Body of pancreas (tissue), 4 donors: ENCODE results near the gene GBGT1. TPM values are rescaled to one million over a fixed set of nuclear protein-coding genes. Genes with fewer than 3 reads are reported as not detected.
"Not testable (repeated sequence)": the region's sequence is repeated elsewhere in the genome, so short reads cannot be mapped to it uniquely, and the experiment has no call there.

Experiments
- ATAC-seq: fragments of 150-250 bp; one replicate; pipeline ENCODE4 v1.9.1; 2016
- DNase-seq, 4 donors: peaks; one replicate each; pipeline ENCODE4 v3.0.0-alpha.2; 2019
- H3K27ac ChIP-seq, 4 donors: fragments of 200-600 bp; sonication (generic); 1 replicate in 3 of 4; 2 replicates in 1 of 4; pipeline versions ENCODE4 v1.5.1 to v1.6.1; 2016 to 2019; ENCODE audit warnings: mild to moderate bottlenecking in 1 of 4, mixed read lengths in 1 of 4, moderate library complexity in 1 of 4
- H3K27me3 ChIP-seq, 2 donors: fragments of 200-600 bp; sonication (generic); one replicate each; pipeline ENCODE4 v1.6.0; 2016; ENCODE audit warnings: mild to moderate bottlenecking in 1 of 2
- H3K36me3 ChIP-seq, 2 donors: fragments of 200-600 bp; sonication (generic); replicated peaks in 1 of 2; 2 replicates each; pipeline ENCODE4 v1.5.1; 2016; ENCODE audit warnings: low read depth in 2 of 2; ENCODE audit not compliant: insufficient read depth in 1 of 2
- H3K4me1 ChIP-seq: fragments of 200-600 bp; sonication (generic); one replicate; pipeline ENCODE4 v1.6.0; 2016
- H3K4me3 ChIP-seq, 2 donors: fragments of 200-600 bp; sonication (generic); 1 replicate in 1 of 2; 2 replicates in 1 of 2; pipeline ENCODE4 v1.5.1; 2016 to 2019
- H3K9me3 ChIP-seq, 3 donors: fragments of 200-600 bp; sonication (generic); 1 replicate in 2 of 3; 2 replicates in 1 of 3; pipeline ENCODE4 v1.5.1; 2016
- POLR2A ChIP-seq, 3 donors: fragments of 450-650 bp; IDR thresholded peaks; one replicate each; pipeline ENCODE4 v1.6.1; 2016; ENCODE audit warnings: antibody characterized with exemption in 3 of 3, mild to moderate bottlenecking in 2 of 3
- WGBS, 2 donors: methylation state at CpG; one replicate each; pipeline ENCODE4 v1.1.5; 2017; 5-methylcytosine and 5-hydroxymethylcytosine counted together
- intact Hi-C: fragments of 100-400 bp; cut with DNase I; formaldehyde crosslinking; loops from one replicate; pipeline ENCODE4 v1.15.1; 2023
- total RNA-seq, 2 donors: library from RNA; depleted of rRNA; stranded (reverse); fragments of >200 nt; gene quantifications; one replicate each; pipeline ENCODE4 v1.1.0, GENCODE V29; 2016
- TF ChIP-seq, protein P1 (sequence below), 7 experiments: fragments of 450-650 bp in 4 of 7; fragments of 200-600 bp in 3 of 7; sonication (generic) in 3 of 7; IDR thresholded peaks; one replicate each; pipeline ENCODE4 v1.5.1; 2016 to 2019; ENCODE audit warnings: antibody characterized with exemption in 7 of 7

GBGT1 gene
- 1 to 10 TPM; 5.4 to 9.2 TPM for total RNA-seq

DNA sequence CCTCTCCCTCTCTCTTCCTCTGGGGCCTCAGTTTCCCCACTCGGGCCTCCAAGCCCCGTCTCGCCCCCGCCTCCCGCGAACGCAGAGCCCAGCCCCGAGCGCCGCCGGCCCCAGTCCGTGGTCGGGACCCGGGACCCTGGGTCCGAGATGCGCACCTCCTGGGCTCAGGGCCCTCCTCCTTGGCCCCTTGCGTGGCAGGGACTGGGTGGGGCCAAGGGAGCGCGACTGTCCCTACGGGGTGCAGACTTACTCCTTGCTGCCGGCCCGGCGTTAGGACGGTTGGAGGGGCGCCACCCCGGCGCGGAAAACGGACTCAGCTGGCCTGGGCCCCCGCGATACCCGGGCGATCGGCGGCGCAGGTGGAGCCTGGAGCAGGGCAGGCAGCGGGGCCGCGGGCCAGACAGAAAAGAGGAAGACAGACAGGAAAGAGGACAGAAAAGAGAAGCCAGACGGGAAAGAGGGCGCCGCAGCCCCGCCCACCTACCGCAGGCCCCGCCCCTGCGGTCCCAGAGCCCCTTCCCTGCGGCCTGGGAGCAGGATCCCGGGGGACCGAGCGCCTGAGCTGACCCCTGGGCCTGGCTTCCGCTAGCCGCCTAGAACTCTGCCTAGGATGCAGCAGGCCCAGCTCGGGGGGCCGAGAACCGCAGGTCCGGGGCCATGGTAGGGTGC is at the start of gene GBGT1:
TSS of gene GBGT1 (minus strand) at position 411 of the 669 bp plus-strand sequence. CDS start 1,502 bp downstream, outside the sequence.
- Histone ChIP-seq H3K4me3 (peak within 1 kb of the TSS; percentile 38 to 51), H3K4me1 (peaks cover 17% of the 10 kb centered on the region), H3K27ac (peak within 1 kb of the TSS in 2 of 4 donors; percentile 37 to 50), H3K27me3 (no peaks in the 10 kb centered on the region), H3K36me3 (no peaks in the 10 kb centered on the region), H3K9me3 (no peaks in the 10 kb centered on the region)
- DNase-seq = peak; percentile 38 to 68 (median 59)
- WGBS, 2 donors = 1% methylated on average over 23 to 56 of the region's 56 CpGs
- peak in 2 of 3 donors; percentile 18 to 56 for TF ChIP-seq POLR2A (IDR thresholded peaks at IDR 0.05)
- TF ChIP-seq, protein P1, sequence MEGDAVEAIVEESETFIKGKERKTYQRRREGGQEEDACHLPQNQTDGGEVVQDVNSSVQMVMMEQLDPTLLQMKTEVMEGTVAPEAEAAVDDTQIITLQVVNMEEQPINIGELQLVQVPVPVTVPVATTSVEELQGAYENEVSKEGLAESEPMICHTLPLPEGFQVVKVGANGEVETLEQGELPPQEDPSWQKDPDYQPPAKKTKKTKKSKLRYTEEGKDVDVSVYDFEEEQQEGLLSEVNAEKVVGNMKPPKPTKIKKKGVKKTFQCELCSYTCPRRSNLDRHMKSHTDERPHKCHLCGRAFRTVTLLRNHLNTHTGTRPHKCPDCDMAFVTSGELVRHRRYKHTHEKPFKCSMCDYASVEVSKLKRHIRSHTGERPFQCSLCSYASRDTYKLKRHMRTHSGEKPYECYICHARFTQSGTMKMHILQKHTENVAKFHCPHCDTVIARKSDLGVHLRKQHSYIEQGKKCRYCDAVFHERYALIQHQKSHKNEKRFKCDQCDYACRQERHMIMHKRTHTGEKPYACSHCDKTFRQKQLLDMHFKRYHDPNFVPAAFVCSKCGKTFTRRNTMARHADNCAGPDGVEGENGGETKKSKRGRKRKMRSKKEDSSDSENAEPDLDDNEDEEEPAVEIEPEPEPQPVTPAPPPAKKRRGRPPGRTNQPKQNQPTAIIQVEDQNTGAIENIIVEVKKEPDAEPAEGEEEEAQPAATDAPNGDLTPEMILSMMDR (IDR thresholded peaks at IDR 0.05) = no peak
- ATAC-seq = peak; percentile 25
- intact Hi-C loops = no loop called here

DNA sequence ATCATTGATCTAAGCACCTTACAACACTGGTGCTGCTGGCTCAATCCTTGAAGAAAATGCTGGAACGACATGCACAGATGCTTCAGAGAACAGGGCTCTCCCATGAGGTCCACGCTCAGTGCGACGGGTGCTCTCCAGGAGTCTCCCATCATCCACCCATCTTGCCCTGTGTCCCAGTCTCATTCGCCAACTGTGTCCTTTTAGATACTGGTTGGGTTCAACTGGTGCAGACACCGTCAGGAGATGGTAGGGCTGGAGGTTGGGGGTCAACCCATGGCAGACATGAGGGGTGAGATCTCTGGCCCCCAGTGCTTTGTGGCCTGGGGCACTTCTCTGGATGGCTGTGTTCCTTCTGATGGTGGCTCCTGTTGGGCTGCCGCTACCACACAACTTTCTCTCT is 46.9 kb upstream of the GBGT1 start:
- H3K9me3 ChIP-seq = no peaks in the 10 kb centered on the region
- 77 to 81% methylated on average over 7 of the region's 7 CpGs for WGBS, 2 donors
- no peak for ATAC-seq
- DNase-seq = no peak
- H3K27ac ChIP-seq = no peak overlapping the region
- H3K4me1 ChIP-seq = no peaks in the 10 kb centered on the region
- no peak overlapping the region for H3K4me3 ChIP-seq
- no peaks in the 10 kb centered on the region for H3K27me3 ChIP-seq
- no peak for TF ChIP-seq POLR2A (IDR thresholded peaks at IDR 0.05)
- TF ChIP-seq, protein P1 (IDR thresholded peaks at IDR 0.05) = no peak
- H3K36me3 ChIP-seq = no peaks in the 10 kb centered on the region
- intact Hi-C loops = no loop called here

DNA sequence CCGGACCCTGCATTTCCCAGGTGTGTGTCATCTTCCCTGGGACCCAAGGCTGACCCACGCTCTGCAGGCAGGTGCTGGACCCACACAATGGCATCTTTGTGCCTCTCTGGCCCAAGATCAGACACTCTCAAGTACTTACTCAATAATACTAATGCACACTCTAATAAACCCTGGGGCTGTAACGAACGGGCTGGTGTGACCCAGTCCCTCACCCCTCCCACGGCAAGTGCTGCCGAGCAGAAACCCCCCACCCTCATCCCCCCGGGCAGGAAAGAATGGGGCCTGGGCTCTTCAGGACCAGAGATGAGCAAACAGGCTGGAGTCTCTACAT is 46.5 kb upstream of the GBGT1 start:
- no peaks in the 10 kb centered on the region for H3K27me3 ChIP-seq
- TF ChIP-seq POLR2A (IDR thresholded peaks at IDR 0.05) = no peak
- TF ChIP-seq, protein P1 (IDR thresholded peaks at IDR 0.05) = no peak
- intact Hi-C loops = no loop called here
- no peak overlapping the region for H3K27ac ChIP-seq
- WGBS, 2 donors = 16 to 24% methylated on average over 5 to 7 of the region's 7 CpGs
- DNase-seq (peak; percentile 12 to 39 (median 24)), ATAC-seq (peak; percentile 77)
- no peaks in the 10 kb centered on the region for H3K4me1 ChIP-seq
- no peak overlapping the region for H3K4me3 ChIP-seq
- H3K36me3 ChIP-seq = no peaks in the 10 kb centered on the region
- H3K9me3 ChIP-seq = no peaks in the 10 kb centered on the region

GRCh38 chr9:133209327-133210201 is 45.9 kb upstream of the GBGT1 start:
- DNase-seq, H3K4me1 ChIP-seq, H3K27ac ChIP-seq, H3K36me3 ChIP-seq, H3K4me3 ChIP-seq, H3K9me3 ChIP-seq, intact Hi-C loops, H3K27me3 ChIP-seq: not testable (repeated sequence)
- ATAC-seq = peak; percentile 7
- WGBS, 2 donors = 58 to 64% methylated on average over 20 to 27 of the region's 29 CpGs

GRCh38 chr9:133208880-133209300 is 45.2 kb upstream of the GBGT1 start, which contains the start of gene OBP2B:
Gene OBP2B, minus strand, starts transcription at chr9:133209250. Its CDS starts 51 bp downstream, at chr9:133209199.
- H3K36me3 ChIP-seq, H3K4me3 ChIP-seq, H3K4me1 ChIP-seq, intact Hi-C loops, H3K27me3 ChIP-seq, ATAC-seq, H3K9me3 ChIP-seq, H3K27ac ChIP-seq, DNase-seq: not testable (repeated sequence)
- WGBS, 2 donors = 87% methylated on average over 7 of the region's 18 CpGs; no CpG with 5 or more reads in 1 of the 2 donors

DNA sequence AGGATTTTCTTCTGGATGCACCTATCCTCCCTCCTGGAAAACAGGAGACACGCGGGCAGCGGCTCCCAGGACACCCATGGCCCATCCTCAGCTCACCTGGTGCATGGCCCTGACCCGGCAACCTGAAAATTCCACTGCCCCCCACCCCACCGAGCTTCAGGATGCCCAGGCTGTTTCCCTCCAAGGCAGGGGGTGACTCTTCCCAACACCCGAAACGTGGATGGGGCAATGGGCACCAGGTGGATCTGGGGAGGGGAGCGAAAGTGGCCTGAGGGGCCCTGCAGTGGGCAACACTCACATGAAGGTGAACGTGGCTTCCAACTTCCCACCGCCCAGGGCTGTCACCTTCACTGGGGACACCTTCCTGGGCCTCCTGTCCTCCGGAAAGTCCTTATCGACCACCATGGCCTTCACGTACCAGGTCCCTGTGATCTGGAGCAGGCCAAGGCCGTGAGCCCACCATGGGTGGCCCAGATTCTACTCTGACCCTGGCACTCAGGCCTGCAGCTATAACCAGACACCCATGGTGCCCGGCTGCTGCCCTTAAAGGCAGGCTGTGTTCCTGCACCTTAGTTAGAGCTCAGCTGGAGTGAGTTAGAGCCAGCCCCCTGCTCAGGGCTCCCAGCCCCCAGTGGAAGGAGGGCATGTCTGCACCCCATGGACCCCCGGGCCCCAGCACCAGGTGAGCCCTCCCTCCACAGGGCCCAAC is 44.6 kb upstream of the GBGT1 start:
- H3K27me3 ChIP-seq, H3K4me3 ChIP-seq, ATAC-seq, H3K9me3 ChIP-seq, H3K36me3 ChIP-seq, H3K4me1 ChIP-seq, DNase-seq, intact Hi-C loops, H3K27ac ChIP-seq: not testable (repeated sequence)
- 80% methylated on average over 15 of the region's 16 CpGs; no CpG with 5 or more reads in 1 of the 2 donors for WGBS, 2 donors
